GM21717 (cell line): ENCODE data around the gene MTMR8.

ENCODE experiments used
- ATAC-seq: cut with Tn5 transposase; IDR thresholded peaks from one replicate; pipeline ENCODE4 v1.9.1; 2021; ENCODE audit warnings: mild to moderate bottlenecking, moderate library complexity; ENCODE audit not compliant: unreplicated experiment

MTMR8 gene

GRCh38 chrX:64321507-64321906, 73.7 kb downstream of the MTMR8 start:
- no peak for ATAC-seq

GRCh38 chrX:64313624-64314023, 81.6 kb downstream of the MTMR8 start:
- ATAC-seq = no peak

DNA sequence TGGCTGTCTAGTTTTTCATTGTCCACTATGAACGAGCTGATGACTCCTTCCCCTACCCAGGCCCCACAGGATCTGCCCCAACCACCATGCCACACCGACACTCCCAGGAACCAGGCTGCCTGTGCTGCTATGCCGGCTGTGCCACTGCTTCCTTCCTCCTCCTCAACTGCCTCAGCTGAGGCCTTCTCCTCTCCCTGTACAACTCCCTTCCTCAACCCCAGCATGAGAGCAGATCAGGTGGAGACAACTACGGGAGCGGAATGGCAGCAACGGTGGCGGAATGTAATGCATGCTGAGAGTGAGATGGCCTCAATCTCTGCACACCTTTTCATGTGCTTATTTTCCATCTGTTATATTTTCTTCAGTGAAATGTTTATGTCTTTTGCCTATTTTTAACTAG, 88.5 kb downstream of the MTMR8 start:
- no peak for ATAC-seq

DNA sequence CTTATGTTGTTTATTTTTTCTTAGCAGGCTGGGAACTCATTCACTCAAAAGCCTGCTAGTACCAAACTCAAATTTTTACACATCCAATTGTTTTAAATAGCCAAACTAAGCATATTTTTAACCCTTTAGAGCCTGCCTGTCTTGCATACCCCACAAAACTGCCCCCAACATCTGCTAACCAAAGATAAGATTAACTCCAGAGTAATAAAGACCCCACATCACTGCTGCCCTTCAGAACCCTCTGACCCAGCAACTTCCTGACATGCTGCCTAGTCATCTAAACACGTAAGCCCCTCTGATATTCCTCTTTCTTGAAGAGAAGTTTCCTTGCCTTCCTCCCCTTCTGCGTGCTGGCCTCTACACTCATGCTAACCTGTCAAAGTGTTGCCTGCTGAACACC, 104.1 kb downstream of the MTMR8 start:
- ATAC-seq = no peak

GRCh38 chrX:64265265-64265664, 130.0 kb downstream of the MTMR8 start:
- no peak for ATAC-seq

GRCh38 chrX:64230123-64230970, 164.9 kb downstream of the MTMR8 start, which contains the start of gene ASB12:
Gene ASB12 (minus strand): TSS chrX:64230607. CDS start chrX:64225650, 4,957 bp downstream.
- no peak for ATAC-seq

- no peak for ATAC-seq
Measured at GRCh38 chrX:64229154-64229553, 166.1 kb downstream of the MTMR8 start.
